Testis (tissue), 3 donors: ENCODE measurements around the gene ING5. TPM values are rescaled to one million over a fixed set of nuclear protein-coding genes. Genes with fewer than 3 reads are reported as not detected.

ENCODE experiments used
- DNase-seq: peaks from one replicate; pipeline ENCODE4 v3.0.0-alpha.2; 2019
- H3K27ac ChIP-seq, 2 donors: fragments of 200-600 bp; sonication (generic); one replicate each; pipeline ENCODE4 v1.5.1; 2019
- H3K27me3 ChIP-seq: fragments of 200-600 bp; sonication (generic); one replicate; pipeline ENCODE4 v1.5.1; 2019
- H3K36me3 ChIP-seq: fragments of 200-600 bp; sonication (generic); one replicate; pipeline ENCODE4 v1.5.1; 2017; ENCODE audit warnings: low read depth; ENCODE audit errors: missing control alignments
- H3K4me1 ChIP-seq: fragments of 200-600 bp; sonication (generic); one replicate; pipeline ENCODE4 v1.5.1; 2019
- H3K4me3 ChIP-seq, 2 donors: fragments of 200-600 bp; sonication (generic); one replicate each; pipeline ENCODE4 v1.5.1; 2017 to 2019
- H3K9me3 ChIP-seq: fragments of 200-600 bp; sonication (generic); one replicate; pipeline ENCODE4 v1.5.1; 2017
- POLR2A ChIP-seq: fragments of 450-650 bp; IDR thresholded peaks from one replicate; pipeline ENCODE4 v1.6.1; 2017; ENCODE audit warnings: antibody characterized with exemption, mild to moderate bottlenecking, moderate library complexity
- WGBS, 2 donors: methylation state at CpG; one replicate each; pipeline ENCODE4 v1.1.5; 2018; 5-methylcytosine and 5-hydroxymethylcytosine counted together
- intact Hi-C: fragments of 100-400 bp; cut with DNase I; formaldehyde crosslinking; loops from one replicate; pipeline ENCODE4 v1.15.1; 2023; ENCODE audit warnings: low total_unique reads
- polyA plus RNA-seq: library from polyadenylated mRNA; stranded (reverse); fragments of 350-450 nt; fragmentation: Illumina TruSeq; extraction: RNeasy Lipid Tissue Mini Kit (QIAGEN cat#74804); gene quantifications from one replicate; pipeline ENCODE4 v1.2.3, GENCODE V29; 2014; ENCODE audit warnings: low read depth, low replicate concordance; ENCODE audit not compliant: insufficient read depth
- total RNA-seq, 2 donors: library from RNA; depleted of rRNA; stranded (reverse); fragments of >200 nt; gene quantifications; one replicate each; pipeline ENCODE4 v1.2.3, GENCODE V29; 2016
- TF ChIP-seq, protein P1 (sequence below), 3 experiments: fragments of 450-650 bp in 2 of 3; fragments of 200-600 bp in 1 of 3; sonication (generic) in 1 of 3; IDR thresholded peaks; one replicate each; pipeline ENCODE4 v1.5.1; 2016 to 2019; ENCODE audit warnings: antibody characterized with exemption in 3 of 3, mild to moderate bottlenecking in 2 of 3, moderate library complexity in 1 of 3

ING5 gene
- total and polyA plus RNA-seq, 3 donors from 2014 or later = 21.5 to 56.9 (median 44.5) TPM

DNA sequence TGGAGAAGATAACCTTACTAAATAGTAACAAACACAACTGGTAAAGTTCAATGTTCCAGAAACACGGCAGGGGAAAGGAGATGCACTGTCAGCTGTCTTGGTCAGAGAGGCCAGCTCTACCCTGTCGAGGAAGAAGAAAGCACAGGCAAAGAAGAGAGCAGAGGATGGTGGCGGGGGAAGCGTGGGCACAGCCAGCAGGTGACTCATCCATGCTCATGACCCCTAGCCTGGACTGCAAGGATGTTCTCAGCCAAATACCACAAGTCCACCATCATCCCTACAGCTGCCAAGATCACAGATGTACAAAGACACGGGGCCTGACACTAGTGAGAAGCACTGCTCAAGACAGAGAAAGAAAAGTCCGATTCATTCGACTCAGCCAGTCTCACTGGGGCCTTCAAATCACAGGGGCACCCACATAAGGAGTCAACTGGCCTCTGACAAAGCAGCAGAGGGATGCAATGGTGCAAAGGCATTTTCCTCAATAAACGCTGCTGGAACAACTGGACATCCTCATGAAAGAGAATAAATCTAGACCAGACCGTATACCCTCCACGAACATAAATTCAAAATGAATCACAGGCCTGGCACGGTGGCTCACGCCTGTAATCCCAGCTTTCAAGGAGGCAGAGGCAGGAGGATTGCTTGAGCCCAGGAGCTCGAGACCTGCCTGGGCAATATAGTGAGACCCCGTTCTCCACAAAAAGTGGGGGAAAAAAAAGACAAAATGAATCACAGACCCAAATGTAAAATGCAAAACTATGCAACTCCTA, 20.8 kb upstream of the ING5 start:
- DNase-seq = no peak
- no peaks in the 10 kb centered on the region for H3K36me3 ChIP-seq

DNA sequence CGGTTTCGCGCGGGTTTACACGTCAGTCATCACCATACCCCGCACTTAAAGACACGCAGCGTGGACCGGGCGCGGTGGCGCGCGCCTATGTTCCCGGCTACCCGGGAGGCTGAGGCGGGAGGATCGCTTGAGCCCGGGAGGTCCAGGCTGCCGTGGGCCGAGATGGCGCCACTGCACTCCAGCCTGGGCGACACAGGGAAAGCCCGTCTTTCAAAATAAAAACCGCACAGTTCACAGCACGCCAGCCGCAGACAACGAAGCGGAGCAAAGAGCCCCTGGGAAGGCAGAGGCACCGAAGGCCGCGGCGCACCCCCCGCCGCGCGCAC, 15.6 kb upstream of the ING5 start:
- intact Hi-C loops = no loop called here
- H3K36me3 ChIP-seq = no peaks in the 10 kb centered on the region
- H3K4me1 ChIP-seq = peaks cover 20% of the 10 kb centered on the region
- TF ChIP-seq, protein P1, sequence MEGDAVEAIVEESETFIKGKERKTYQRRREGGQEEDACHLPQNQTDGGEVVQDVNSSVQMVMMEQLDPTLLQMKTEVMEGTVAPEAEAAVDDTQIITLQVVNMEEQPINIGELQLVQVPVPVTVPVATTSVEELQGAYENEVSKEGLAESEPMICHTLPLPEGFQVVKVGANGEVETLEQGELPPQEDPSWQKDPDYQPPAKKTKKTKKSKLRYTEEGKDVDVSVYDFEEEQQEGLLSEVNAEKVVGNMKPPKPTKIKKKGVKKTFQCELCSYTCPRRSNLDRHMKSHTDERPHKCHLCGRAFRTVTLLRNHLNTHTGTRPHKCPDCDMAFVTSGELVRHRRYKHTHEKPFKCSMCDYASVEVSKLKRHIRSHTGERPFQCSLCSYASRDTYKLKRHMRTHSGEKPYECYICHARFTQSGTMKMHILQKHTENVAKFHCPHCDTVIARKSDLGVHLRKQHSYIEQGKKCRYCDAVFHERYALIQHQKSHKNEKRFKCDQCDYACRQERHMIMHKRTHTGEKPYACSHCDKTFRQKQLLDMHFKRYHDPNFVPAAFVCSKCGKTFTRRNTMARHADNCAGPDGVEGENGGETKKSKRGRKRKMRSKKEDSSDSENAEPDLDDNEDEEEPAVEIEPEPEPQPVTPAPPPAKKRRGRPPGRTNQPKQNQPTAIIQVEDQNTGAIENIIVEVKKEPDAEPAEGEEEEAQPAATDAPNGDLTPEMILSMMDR (IDR thresholded peaks at IDR 0.05) = no peak
- no peak for TF ChIP-seq POLR2A
- no peaks in the 10 kb centered on the region for H3K27me3 ChIP-seq
- H3K27ac ChIP-seq = peak overlapping the region; percentile 76 to 91
- H3K4me3 ChIP-seq = peak overlapping the region; percentile 93 to 94
- no peaks in the 10 kb centered on the region for H3K9me3 ChIP-seq
- 0 to 1% methylated on average over 25 to 37 of the region's 37 CpGs for WGBS, 2 donors
- peak; percentile 26 for DNase-seq

More for the DNA sequence above, 20.8 kb upstream of the ING5 start:
- 75 to 87% methylated on average over 14 of the region's 14 CpGs for WGBS, 2 donors
- Histone ChIP-seq H3K4me1 (peaks cover 4% of the 10 kb centered on the region), H3K4me3 (no peak overlapping the region), H3K27me3 (no peaks in the 10 kb centered on the region), H3K9me3 (no peaks in the 10 kb centered on the region), H3K27ac (no peak overlapping the region)
- intact Hi-C loops = no loop called here
- TF ChIP-seq, protein P1 (IDR thresholded peaks at IDR 0.05) = no peak
- TF ChIP-seq POLR2A = no peak

- H3K9me3 ChIP-seq = no peaks in the 10 kb centered on the region
- no peaks in the 10 kb centered on the region for H3K36me3 ChIP-seq
- TF ChIP-seq POLR2A = no peak
- TF ChIP-seq, protein P1 (IDR thresholded peaks at IDR 0.05) = peak in 1 of 3 experiments; percentile 14
- H3K4me3 ChIP-seq = peak within 1 kb of the TSS; percentile 93 to 94
- WGBS, 2 donors = 1 to 4% methylated on average over 9 to 87 of the region's 102 CpGs
- peak within 1 kb of the TSS; percentile 91 for H3K27ac ChIP-seq
- H3K4me1 ChIP-seq = peaks cover 20% of the 10 kb centered on the region
- intact Hi-C loops = no loop called here
- DNase-seq = peak; percentile 97
- H3K27me3 ChIP-seq = no peaks in the 10 kb centered on the region
Observed at GRCh38 chr2:241686650-241687425, 15.0 kb upstream of the ING5 start, which contains the start of gene DTYMK. Gene DTYMK, minus strand, starts transcription at chr2:241686815. Its CDS starts 32 bp downstream, at chr2:241686783.

DNA sequence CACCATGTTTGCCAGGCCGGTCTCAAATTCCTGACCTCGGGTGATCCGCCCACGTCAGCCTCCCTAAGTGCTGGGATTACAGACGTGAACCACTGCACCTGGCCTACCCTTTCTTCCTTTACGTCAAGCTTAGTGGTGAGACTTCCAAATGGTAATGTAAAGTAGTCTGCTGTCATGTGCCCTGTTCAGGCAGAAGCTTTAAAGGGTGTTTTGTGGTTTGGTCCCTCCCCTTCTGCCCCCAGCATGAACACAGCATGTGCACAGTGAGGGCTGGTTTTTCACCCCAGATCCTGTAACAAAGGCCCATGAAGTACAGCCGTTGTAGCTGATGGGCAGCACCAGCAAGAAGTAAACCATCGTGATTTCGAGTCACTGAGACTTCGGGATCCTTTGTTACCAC, 12.5 kb upstream of the ING5 start:
- WGBS, 2 donors = 76 to 83% methylated on average over 10 of the region's 10 CpGs
- Histone ChIP-seq H3K4me1 (peaks cover 20% of the 10 kb centered on the region), H3K27me3 (no peaks in the 10 kb centered on the region), H3K9me3 (no peaks in the 10 kb centered on the region), H3K36me3 (no peaks in the 10 kb centered on the region), H3K27ac (no peak overlapping the region), H3K4me3 (no peak overlapping the region)
- intact Hi-C loops = no loop called here
- TF ChIP-seq, protein P1 (IDR thresholded peaks at IDR 0.05) = no peak
- no peak for TF ChIP-seq POLR2A
- no peak for DNase-seq
